HepG2 (cell line): ENCODE data around the gene PXMP4. TPM values are rescaled to one million over a fixed set of nuclear protein-coding genes. Genes with fewer than 3 reads are reported as not detected.
A peak's percentile ranks its signal among the peaks of the same experiment; 100 is the strongest.
"Not testable (repeated sequence)": the region's sequence is repeated elsewhere in the genome, so short reads cannot be mapped to it uniquely, and the experiment has no call there.

Source experiments
- ATAC-seq: fragments of 200-7000 bp; cut with Tn5 transposase; 3 replicates; pipeline ENCODE4 v1.9.1; 2020; ENCODE audit warnings: mild to moderate bottlenecking, moderate library complexity
- BruUV-seq: library from RNA; stranded (reverse); fragments of 400-500 nt; replicated peaks from 2 replicates; lab custom pipeline; 2021; lab: Mats Ljungman, UMichigan
- CTCF ChIA-PET: fragments of 300-600 bp; formaldehyde crosslinking; extraction: SDS; loops from one replicate; lab custom pipeline; 2021; ENCODE audit warnings: low total read pairs, inconsistent platforms, low intra/inter-chr PET ratio; lab: Yijun Ruan, JAX
- POLR2A ChIA-PET: fragments of 350-600 bp; sonication (Branson Sonifier 250); formaldehyde crosslinking; loops from one replicate; lab custom pipeline; 2020; ENCODE audit warnings: antibody characterized with exemption, inconsistent platforms; lab: Yijun Ruan, JAX
- DNase-seq: peaks from one replicate; pipeline ENCODE4 v3.0.0-alpha.2; 2015; ENCODE audit warnings: low spot score
- FAIRE-seq: peaks from 3 replicates; lab custom pipeline; 2011; peaks lifted over from hg19 to GRCh38; lab: Jason Lieb, UNC
- H2AFZ ChIP-seq: one replicate; pipeline ENCODE4 v1.6.1; 2011; ENCODE audit warnings: low read length, inconsistent platforms
- H3K27ac ChIP-seq: fragments of 300-600 bp; 3 replicates; pipeline ENCODE4 v1.8.0; 2011; ENCODE audit warnings: mixed run types, mild to moderate bottlenecking, mixed read lengths, low read length, inconsistent platforms; ENCODE audit not compliant: insufficient read depth; ENCODE audit errors: extremely low read length
- H3K27me3 ChIP-seq, 2 experiments: fragments of 200-600 bp in 1 of 2; 2 replicates in 1 of 2; 3 replicates in 1 of 2; pipeline versions ENCODE4 v1.6.0 to v1.8.0; 2011; ENCODE audit warnings: low read length in 2 of 2, mild to moderate bottlenecking in 2 of 2, moderate library complexity in 2 of 2, inconsistent platforms in 1 of 2; ENCODE audit not compliant: insufficient read depth in 2 of 2, control insufficient read depth in 1 of 2
- H3K36me3 ChIP-seq, 2 experiments: fragments of 200-600 bp in 1 of 2; replicated peaks in 1 of 2; 2 replicates in 1 of 2; 3 replicates in 1 of 2; pipeline versions ENCODE4 v1.5.1 to v1.8.0; 2011; ENCODE audit warnings: low read length in 2 of 2, inconsistent platforms in 1 of 2; ENCODE audit not compliant: insufficient read depth in 2 of 2, control insufficient read depth in 1 of 2
- H3K4me1 ChIP-seq: 2 replicates; pipeline ENCODE4 v1.5.1; 2012; ENCODE audit warnings: low read length, inconsistent platforms; ENCODE audit not compliant: insufficient read depth
- H3K4me2 ChIP-seq: 2 replicates; pipeline ENCODE4 v1.6.0; 2011; ENCODE audit warnings: low read depth, low read length, inconsistent platforms
- H3K4me3 ChIP-seq, 3 experiments: fragments of 200-600 bp in 1 of 3; sonication (generic), shearing (Covaris generic) in 1 of 3; replicated peaks in 1 of 3; 2 replicates each; pipeline ENCODE4 v1.5.1; 2011 to 2016; ENCODE audit warnings: low read length in 3 of 3, inconsistent platforms in 2 of 3, low read depth in 2 of 3, mild to moderate bottlenecking in 2 of 3, control low read depth in 1 of 3, mixed read lengths in 1 of 3; ENCODE audit not compliant: insufficient read depth in 1 of 3
- H3K79me2 ChIP-seq: one replicate; pipeline ENCODE4 v1.6.1; 2011; ENCODE audit warnings: low read length, inconsistent platforms; ENCODE audit not compliant: insufficient read depth
- H3K9ac ChIP-seq: 2 replicates; pipeline ENCODE4 v1.6.0; 2011; ENCODE audit warnings: mild to moderate bottlenecking, low read depth, low read length, inconsistent platforms; ENCODE audit not compliant: insufficient read depth
- H3K9me3 ChIP-seq: 2 replicates; pipeline ENCODE4 v1.5.1; 2012; ENCODE audit warnings: mild to moderate bottlenecking, low read length
- H4K20me1 ChIP-seq: 2 replicates; pipeline ENCODE4 v1.6.0; 2011; ENCODE audit warnings: inconsistent platforms, mild to moderate bottlenecking, low read length, moderate library complexity; ENCODE audit not compliant: insufficient read depth
- ATF7-NPFF ChIP-seq: sonication (generic); formaldehyde crosslinking; IDR thresholded peaks from 2 replicates; pipeline ENCODE4 v1.8.1; 2023; ENCODE audit warnings: mild to moderate bottlenecking, low read depth, missing genetic modification reagents, moderate library complexity
- HDAC1 ChIP-seq: sonication (generic); formaldehyde crosslinking; IDR thresholded peaks from 2 replicates; pipeline ENCODE4 v1.5.1; 2020; ENCODE audit warnings: mild to moderate bottlenecking, missing genetic modification reagents
- NFE2L1 ChIP-seq: sonication (generic); formaldehyde crosslinking; IDR thresholded peaks from 2 replicates; pipeline ENCODE4 v1.4.0; 2020; ENCODE audit warnings: missing genetic modification reagents, mild to moderate bottlenecking, borderline replicate concordance
- POGZ ChIP-seq: sonication (generic); formaldehyde crosslinking; IDR thresholded peaks from 2 replicates; pipeline ENCODE4 v1.4.0; 2020; ENCODE audit warnings: mild to moderate bottlenecking, missing genetic modification reagents
- RBAK ChIP-seq: sonication (generic); formaldehyde crosslinking; IDR thresholded peaks from 2 replicates; pipeline ENCODE4 v1.5.1; 2020; ENCODE audit warnings: mild to moderate bottlenecking, missing genetic modification reagents
- THAP9 ChIP-seq: sonication (generic); formaldehyde crosslinking; IDR thresholded peaks from 2 replicates; pipeline ENCODE4; 2020; ENCODE audit warnings: missing genetic modification reagents, mild to moderate bottlenecking, borderline replicate concordance
- ZBTB33 ChIP-seq: sonication (generic); formaldehyde crosslinking; IDR thresholded peaks from 2 replicates; pipeline ENCODE4 v1.4.0; 2020; ENCODE audit warnings: missing genetic modification reagents
- ZFP41 ChIP-seq: sonication (generic); formaldehyde crosslinking; IDR thresholded peaks from 2 replicates; pipeline ENCODE4 v1.4.0; 2020; ENCODE audit warnings: mild to moderate bottlenecking, missing genetic modification reagents, borderline replicate concordance
- ZNF292 ChIP-seq: sonication (generic); formaldehyde crosslinking; IDR thresholded peaks from 2 replicates; pipeline ENCODE4 v1.8.1; 2022; ENCODE audit warnings: mild to moderate bottlenecking, low read depth, missing genetic modification reagents, borderline replicate concordance
- ZNF576 ChIP-seq: sonication (generic); formaldehyde crosslinking; IDR thresholded peaks from 2 replicates; pipeline ENCODE4 v1.4.0; 2020; ENCODE audit warnings: mild to moderate bottlenecking, missing genetic modification reagents
- ZNF687 ChIP-seq: sonication (generic); formaldehyde crosslinking; IDR thresholded peaks from 2 replicates; pipeline ENCODE4 v1.5.1; 2020; ENCODE audit warnings: mild to moderate bottlenecking, missing genetic modification reagents, moderate library complexity
- WGBS: methylation state at CpG from one replicate; pipeline ENCODE4 v1.1.6; 2017; ENCODE audit warnings: low lambda C conversion rate; 5-methylcytosine and 5-hydroxymethylcytosine counted together
- in situ Hi-C: cut with HindIII; loops from 2 replicates; pipeline ENCODE4 v1.10.0; 2017; ENCODE audit warnings: low pct_unique_long_range_greater_than_20kb; ENCODE audit not compliant: extremely low pct_ligation_motif_present
- intact Hi-C: fragments of 100-400 bp; cut with micrococcal nuclease; formaldehyde crosslinking; loops from one replicate; pipeline ENCODE4 v1.10.0; 2022; ENCODE audit not compliant: unreplicated experiment
- polyA plus RNA-seq, 8 experiments: library from polyadenylated mRNA; depleted of rRNA in 3 of 8; stranded (reverse) in 7 of 8; unstranded in 1 of 8; fragments of >200 nt; fragmentation: Illumina TruSeq in 4 of 8; extraction: Trizol in 4 of 8; gene quantifications; 2 replicates each; pipeline versions ENCODE4 v1.2.1 to v1.2.3, GENCODE V29; 2011 to 2016; ENCODE audit warnings: low read depth in 4 of 8, missing spikeins in 1 of 8, mixed read lengths in 1 of 8; ENCODE audit not compliant: insufficient read depth in 1 of 8
- total RNA-seq, 5 experiments: library from RNA; depleted of rRNA; stranded (reverse); fragments of >200 nt; fragmentation: Illumina TruSeq; extraction: Trizol; gene quantifications; 2 replicates each; pipeline ENCODE4 v1.2.3, GENCODE V29; 2016; ENCODE audit warnings: low read depth in 1 of 5

PXMP4 gene
- total and polyA plus RNA-seq, 2 of the 13 experiments (the other 11 are each of a cell fraction or from before 2014, with no cell fraction given): not detected

GRCh38 chr20:33700696-33701441 is 19.2 kb downstream of the PXMP4 start:
- H3K79me2 ChIP-seq, POLR2A ChIA-PET, DNase-seq, BruUV-seq, H2AFZ ChIP-seq, H3K4me2 ChIP-seq, in situ Hi-C loops, H4K20me1 ChIP-seq, H3K36me3 ChIP-seq, H3K27me3 ChIP-seq, ATAC-seq, H3K9me3 ChIP-seq, H3K4me3 ChIP-seq, H3K9ac ChIP-seq, FAIRE-seq, intact Hi-C loops, CTCF ChIA-PET: not testable (repeated sequence)
- Histone ChIP-seq H3K27ac (peak overlapping the region; percentile 65), H3K4me1 (peaks cover 41% of the 10 kb centered on the region)
- WGBS: 92% methylated on average over 43 of the region's 45 CpGs
- TF ChIP-seq NFE2L1 (CRISPR knock-in tag) (peak; percentile 43; the same call in 1 of the 2 replicates), ZNF292 (CRISPR knock-in tag) (peak; percentile 66; the same call in 1 of the 2 replicates), POGZ (0 out of 2 replicates have a peak, but pooled peaks have one; percentile 50), ATF7-NPFF (CRISPR knock-in tag) (0 out of 2 replicates have a peak, but pooled peaks have one; percentile 40), ZNF576 (0 out of 2 replicates have a peak, but pooled peaks have one; percentile 65), ZFP41 (0 out of 2 replicates have a peak, but pooled peaks have one; percentile 47), HDAC1 (CRISPR knock-in tag) (0 out of 2 replicates have a peak, but pooled peaks have one; percentile 23), RBAK (CRISPR knock-in tag) (peak; percentile 53; the same call in 1 of the 2 replicates), THAP9 (CRISPR knock-in tag) (0 out of 2 replicates have a peak, but pooled peaks have one; percentile 2), ZNF687 (CRISPR knock-in tag) (peak; percentile 68), ZBTB33 (peak; percentile 74)
